HG03175 (cell line): ENCODE data around the gene CRYBG1.

Experiments
- ATAC-seq: cut with Tn5 transposase; IDR thresholded peaks from one replicate; pipeline ENCODE4 v1.9.1; 2021; ENCODE audit warnings: mild to moderate bottlenecking, moderate library complexity; ENCODE audit not compliant: unreplicated experiment

Gene CRYBG1

DNA sequence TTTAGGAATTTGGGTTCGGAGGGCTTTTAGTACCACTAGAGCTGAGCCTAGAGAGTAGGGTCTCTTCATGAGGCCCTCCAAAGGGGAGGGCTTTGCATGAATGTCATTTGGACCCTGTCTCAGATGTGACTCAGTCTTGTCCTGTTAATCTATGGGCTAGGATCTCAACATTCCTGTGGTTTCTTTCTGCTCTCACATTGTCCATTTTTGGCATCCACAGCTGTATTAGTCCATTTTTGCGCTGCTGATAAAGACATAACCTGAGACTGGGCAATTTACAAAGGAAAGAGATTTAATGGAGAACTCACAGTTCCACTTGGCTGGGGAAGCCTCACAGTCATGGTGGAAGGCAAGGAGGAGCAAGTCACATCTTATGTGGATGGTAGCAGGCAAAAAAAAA lies 61.0 kb downstream of the CRYBG1 start:
- ATAC-seq, result no peak

DNA sequence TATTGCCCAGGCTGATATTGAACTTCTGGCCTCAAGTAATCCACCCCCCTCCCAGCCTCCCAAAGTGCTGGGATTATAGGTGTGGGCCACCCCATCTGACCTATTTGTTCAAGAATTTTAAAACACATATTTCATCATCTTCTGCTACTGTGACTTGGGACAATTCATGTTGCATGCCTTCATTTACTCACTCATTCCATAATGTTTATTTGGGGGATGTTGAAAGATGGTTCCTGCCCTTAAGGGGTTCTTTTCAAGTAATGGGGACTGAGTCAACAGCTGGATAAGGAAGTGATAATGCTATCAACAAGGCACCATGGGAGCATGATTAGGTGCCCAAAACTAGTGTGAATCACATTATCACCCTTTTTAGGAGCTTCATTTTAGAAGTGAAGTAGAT lies 62.0 kb downstream of the CRYBG1 start:
- no peak for ATAC-seq

DNA sequence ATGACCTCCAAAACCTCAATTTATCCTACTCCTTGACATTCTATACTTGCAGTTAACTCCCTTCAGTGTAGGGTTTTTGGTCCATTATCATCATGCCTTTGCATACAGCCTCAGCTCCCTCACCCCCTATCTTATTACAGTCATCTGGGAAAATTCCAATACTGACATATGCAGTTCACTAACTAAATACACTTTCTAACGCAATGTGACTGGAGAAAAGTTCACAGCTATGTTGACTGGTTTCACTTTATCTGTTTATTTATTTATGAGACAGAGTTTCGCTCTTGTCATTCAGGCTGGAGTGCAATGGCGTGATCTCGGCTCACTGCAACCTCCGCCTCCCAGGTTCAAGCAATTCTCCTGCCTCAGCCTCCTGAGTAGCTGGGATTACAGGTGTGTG lies 64.9 kb downstream of the CRYBG1 start:
- no peak for ATAC-seq

DNA sequence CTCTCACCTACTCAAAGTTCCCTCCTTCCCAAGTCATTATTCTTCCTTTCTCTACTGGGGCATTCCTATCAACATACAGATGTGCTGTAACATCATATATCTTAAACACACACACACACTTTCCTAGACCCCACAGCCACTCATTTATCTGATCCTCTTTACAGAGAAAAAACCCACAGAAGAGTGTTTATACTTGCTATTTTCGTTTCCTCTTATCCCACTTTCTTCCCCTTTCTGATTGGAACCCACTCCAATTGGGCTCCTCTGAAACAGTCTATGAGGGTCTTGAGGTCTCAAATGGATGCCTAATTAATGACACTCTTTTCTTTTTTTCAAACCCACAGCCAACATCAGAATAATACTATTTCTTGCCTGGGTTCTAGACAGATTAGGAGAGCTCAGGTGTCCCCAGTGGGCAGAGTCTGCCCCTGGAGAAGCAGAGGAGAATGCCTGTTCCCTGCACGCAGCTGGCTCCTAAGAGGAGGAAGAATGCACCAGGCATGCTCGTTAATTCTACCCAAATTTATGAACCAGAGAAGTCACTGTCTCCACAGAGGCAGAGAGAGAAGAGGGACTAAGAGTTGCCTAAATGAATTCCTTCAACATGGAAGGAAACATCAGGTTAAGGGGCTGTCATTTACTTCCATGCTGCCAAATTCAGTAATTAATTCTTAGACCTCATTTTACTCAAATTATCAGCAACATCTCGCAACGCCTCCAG lies 65.9 kb downstream of the CRYBG1 start:
- ATAC-seq, result no peak

DNA sequence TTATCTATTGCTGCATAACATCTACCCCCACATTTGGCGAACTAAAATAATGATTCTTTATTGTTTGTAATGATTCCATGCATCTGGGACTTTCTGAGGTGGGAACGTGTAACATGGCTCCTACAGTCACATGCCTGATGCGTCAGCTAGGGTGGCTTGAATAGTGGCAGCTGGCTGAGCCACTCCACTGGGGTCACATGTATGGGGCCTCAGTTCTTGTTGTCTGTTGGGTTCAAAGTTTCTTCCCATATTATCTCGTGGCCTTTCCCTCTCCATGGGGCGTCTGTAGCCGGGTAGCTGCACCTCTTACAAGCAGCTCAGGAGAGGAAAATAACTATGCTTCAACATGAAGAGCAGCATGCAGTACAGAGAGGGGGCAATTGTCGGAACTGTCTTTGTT lies 69.9 kb downstream of the CRYBG1 start:
- no peak for ATAC-seq

DNA sequence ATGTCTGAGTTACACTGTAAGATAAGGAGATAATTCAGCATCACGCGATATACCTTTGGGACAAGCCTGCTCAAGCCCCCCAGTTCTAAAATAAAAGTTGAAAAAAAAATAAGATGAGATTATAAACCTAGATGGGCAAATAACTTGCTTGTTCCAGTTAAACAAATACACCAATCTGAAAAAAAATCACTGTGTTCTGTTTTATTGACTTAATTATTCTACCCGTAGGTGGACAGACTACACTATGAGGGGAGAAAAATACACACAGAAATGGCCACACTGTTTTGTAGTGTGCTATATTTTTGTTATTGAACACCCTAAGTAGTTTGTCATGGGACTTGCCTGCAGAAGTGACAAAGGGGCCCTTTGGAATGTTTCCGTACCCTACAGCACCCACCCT lies 70.9 kb downstream of the CRYBG1 start:
- no peak for ATAC-seq

DNA sequence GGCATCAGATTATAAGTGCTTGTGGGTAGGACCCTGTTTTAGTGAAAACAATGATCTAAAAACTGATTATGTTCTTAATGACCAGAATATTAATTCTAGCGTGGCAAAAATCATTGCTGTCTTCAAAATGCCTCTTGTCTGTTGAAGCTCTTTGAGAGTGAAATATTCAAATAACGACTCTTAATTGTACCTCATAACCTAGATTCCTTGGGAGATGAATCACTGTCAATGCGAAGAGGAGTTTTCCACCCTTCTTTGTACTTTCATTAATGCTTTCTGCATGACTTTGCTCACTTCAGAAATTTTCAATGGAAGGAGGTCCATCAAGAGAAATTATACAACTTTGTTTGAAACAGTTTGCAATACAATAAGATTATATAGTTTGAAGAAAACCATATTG lies 71.5 kb downstream of the CRYBG1 start:
- no peak for ATAC-seq

DNA sequence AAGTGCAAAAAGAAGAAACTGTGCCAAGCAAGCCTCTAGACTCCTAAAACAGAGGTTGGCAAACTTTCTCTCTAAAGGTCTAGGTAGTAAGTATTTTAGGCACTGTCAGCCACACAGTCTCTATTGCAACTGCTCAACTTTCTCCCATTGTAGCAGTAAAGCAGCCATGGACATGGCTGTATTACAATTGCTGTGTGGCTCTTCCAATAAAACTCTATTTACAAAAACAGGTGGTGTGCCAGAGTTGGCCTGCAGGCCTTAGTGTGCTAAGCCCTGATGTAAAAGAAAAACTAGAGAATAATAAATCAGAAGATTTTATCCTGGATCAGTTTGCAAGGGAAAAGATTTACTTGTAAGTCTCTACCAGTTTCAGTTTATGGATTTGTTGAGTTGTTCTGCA lies 74.0 kb downstream of the CRYBG1 start:
- no peak for ATAC-seq

DNA sequence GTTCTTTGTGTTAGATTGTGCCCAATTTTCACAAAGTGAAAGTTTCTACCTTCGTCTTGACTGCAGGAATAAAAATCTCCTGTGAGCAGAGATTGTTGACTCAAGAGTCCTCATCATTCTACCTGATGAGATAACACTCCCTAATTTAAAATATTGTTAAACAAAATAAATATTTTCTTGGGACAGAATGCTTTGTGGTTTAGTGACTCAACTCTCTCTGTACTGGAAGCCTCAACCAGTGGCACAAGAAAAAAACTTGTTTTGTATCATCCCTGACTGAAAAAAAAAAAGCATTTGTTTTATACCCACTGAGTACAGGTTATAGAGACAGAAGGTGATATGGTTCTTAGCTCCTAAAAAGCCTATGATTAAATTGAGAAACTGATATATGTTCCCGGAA lies 78.9 kb downstream of the CRYBG1 start:
- ATAC-seq, result no peak

DNA sequence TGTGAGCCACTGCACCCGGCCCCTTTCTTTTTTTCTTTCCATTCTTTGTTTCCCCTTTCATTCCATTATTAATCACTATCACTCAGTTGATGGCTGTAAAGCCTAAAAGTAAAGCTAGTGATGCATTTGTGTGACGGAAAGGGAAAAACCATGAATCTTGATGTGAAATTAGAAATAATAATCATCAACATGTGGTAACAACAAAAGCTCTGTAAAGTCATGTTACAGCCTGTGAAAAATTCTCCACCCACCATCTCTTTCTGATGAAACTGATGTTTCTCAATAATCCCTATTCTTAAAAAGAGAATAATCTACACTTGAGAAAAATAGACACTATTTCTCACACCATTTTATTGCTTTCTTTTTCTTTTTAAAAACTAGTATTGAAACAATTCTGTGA lies 80.0 kb downstream of the CRYBG1 start:
- no peak for ATAC-seq

DNA sequence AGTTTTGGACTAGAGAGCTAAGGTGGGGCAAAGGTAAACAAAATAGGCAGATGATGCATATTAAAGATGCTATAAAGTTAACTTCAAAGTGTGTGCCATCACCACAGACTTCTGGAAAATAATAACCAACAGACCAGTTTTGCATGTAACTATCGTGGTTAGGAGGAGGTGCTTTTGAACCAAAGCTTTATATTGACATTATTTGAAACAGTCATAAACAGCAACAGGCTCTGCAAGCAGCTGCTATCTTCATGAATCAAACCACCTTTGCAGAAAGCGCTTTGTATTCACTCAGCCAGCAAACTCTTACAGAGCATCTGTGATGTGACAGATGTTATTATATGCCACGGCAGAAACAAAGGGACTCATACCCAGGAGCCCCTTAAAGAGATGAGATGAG lies 81.9 kb downstream of the CRYBG1 start:
- no peak for ATAC-seq

DNA sequence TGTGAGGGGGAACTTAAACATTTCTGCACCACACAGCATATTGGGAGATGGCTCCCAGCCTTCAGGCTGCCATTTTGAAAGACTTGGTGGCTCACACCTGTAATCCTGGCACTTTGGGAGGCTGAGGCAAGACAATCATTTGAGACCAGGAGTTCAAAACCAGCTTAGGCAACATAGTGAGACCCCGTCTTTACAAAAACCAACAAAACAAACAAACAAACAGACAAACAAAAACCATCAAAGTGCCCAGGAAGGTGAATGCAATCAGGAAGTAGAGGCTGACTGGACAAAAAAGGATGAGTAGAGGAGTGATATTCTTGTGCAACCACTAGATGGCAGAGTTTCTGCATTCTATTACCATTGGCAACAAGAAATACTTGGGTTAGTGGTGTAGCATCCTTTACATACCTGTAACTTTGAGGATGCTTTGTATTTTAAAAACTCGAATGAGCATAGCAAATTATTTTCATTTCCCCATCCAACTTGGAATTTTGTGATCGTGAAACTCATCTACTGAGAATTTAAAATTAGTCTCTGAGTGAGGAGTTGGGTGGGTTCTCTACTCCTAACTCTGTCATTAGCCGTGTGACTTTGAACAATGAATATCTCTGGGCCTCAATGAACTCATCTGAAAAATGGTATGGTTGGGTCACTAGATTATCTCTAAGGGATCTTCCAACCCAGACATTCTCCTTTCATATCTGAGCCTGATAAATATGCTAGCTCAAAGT lies 84.4 kb downstream of the CRYBG1 start:
- peak; percentile 63 for ATAC-seq

DNA sequence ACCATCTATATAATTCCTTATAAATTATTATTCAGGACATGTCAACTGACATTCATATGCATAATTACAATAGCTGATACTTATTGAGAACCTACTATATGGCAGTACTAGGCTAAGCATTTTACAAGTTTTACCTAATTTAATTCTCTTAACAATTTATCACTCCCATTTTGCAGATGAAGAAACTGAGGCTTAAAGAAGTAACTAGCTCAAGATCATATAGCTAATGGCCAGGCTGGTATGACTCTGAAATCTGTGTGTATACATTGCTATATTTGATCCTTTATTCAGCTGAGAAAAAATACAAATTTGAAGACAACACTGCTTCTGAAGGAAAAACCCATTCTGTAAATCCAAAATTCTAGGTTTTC lies 85.0 kb downstream of the CRYBG1 start:
- no peak for ATAC-seq

DNA sequence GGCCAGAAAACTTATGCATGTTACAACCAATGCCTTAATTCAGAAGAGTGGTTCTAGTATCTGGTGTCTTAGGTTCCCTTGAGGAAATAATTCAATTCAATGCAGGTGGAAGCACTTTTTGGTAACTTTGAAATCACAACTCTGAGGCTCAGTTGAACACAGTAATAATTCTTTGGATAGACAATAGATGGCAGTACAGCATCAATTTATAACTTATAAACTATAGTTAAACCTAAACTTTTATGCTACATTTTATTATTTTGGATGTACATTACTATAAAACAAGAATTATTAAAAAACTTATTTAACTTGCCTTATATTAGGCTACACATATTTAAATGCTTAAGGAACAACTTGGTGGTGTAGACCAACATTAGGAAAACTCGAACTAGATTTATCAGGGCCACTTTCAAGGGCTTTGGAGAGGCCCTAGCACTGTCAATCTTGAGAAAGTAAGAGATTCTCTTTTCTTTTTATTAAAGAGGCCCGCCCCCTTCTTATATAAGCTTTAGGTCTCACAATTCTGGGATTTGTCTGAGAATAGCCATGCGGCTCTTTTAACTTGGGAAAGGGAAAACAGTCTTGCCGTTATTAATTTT lies 85.9 kb downstream of the CRYBG1 start:
- ATAC-seq, result no peak

DNA sequence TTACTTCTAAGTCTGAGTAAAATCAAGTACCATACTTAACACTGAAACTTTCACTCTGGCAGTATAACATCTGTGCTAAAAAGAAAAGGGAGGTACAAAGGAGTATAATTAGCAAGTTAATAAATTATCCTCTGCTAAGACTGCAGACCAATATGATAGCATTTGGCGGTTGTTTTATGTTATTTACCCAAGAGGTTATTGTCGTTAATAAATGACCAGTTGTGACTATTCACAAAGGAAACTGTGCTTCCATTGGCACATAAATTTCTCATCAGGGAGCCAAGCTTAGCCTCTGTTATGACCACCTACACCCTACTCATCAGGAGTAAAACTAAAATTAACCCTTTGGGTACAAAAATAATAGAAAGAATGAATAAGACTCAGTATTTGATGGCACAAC lies 86.5 kb downstream of the CRYBG1 start:
- no peak for ATAC-seq

DNA sequence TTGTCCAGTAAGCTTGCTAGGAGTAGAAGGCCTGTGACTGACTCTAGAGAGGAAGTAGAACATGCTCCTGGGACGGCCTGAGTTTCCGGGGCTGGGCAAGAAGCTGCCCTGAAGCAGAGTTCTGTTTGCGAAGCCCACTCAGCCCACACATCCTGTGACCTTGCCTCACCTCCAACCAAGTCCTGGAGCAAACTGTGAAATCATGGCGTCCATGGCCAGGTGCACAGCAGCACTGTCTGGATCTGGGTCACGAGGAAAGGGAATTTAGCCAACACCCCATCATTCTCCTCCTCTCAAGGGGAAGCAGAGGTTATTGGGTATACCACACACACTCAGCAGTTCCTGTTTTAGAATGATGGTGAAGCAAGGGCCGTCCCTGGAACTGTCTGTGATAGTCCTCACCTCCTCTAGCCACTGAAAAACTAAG lies 87.5 kb downstream of the CRYBG1 start:
- peak; percentile 44 for ATAC-seq

DNA sequence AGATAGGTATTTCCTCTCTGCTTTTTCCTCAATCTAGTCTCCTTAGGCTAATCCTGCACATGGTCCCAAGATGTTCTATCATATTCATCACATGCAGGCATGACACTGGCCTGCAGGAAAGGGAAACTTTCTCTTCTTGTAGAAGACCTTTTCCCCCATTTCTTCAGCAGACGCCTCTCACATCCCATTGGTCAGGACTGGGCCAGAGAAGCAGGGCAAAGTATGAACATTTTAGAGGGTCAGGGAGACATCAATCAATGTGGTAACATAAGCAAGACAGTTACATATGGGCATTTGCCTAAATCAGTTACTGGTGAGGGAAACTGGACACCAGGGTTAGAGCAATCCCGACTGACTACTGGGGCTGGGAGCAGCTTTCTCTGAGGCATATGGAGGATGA lies 90.1 kb downstream of the CRYBG1 start:
- no peak for ATAC-seq

DNA sequence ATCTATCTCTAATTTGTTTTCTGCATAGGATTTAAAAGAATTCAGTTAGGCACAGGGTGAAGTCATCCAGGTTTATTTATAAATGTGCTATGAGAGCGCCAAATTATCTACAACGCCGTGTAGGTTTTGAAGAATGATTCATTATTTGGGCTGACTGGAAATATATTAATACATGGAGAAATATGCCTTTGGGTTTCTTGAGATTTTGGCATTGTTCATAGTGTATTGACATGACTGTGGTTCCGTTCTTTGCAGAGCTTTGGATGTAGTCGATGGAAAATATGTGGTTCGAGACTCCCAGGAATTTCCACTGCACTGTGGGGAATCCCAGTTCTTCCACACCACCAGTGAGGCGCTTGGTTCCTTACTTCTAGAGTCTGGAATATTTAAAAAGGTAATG lies 90.9 kb downstream of the CRYBG1 start:
- ATAC-seq, result no peak

DNA sequence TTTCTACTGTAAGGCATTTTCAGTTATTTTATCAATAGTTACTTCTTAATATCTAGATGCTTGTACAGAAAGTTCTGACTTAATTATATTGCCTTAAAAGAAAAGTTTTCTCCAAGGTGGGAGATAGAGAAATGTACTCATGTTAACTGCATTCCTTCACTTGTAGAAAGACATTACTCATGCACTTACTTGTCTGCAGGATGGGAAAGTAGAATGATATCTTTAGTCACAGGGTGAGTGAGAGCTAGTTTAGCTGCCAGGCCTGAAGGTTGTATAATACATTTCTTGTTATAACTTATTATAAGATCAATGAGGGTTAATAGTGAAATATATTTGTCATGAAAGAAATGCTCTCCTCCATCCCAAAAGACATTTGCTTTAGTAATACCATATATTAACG lies 92.1 kb downstream of the CRYBG1 start:
- no peak for ATAC-seq

DNA sequence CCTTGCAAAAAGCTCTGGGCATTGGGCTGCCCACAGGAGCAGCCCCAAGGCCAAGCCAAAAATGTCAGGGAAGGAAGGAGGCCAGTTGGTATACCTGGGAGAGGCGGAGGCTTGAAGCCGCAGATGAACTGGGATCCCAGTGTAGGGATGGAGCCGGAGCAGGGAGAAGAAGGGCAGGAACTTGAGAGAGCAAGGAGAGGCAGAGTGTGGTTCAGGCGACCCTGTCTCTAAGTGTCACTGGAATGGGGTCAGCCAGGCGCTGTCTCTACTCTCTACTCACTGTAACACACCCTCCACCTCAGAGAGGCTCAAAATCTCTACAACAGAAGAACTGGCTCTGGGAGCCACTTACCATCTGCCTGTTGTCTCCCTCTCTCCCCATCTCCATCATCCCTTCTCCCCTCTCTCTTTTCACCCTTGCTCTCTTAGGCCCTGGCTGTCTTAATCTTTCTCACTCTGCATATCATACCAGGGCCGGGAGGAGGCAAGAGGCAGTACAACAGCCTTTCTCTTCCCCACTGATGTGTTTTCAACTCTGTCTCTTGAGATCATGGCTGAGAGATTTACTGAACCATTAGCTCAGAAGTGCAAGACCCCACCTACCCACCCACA lies 93.3 kb downstream of the CRYBG1 start:
- ATAC-seq, result no peak

DNA sequence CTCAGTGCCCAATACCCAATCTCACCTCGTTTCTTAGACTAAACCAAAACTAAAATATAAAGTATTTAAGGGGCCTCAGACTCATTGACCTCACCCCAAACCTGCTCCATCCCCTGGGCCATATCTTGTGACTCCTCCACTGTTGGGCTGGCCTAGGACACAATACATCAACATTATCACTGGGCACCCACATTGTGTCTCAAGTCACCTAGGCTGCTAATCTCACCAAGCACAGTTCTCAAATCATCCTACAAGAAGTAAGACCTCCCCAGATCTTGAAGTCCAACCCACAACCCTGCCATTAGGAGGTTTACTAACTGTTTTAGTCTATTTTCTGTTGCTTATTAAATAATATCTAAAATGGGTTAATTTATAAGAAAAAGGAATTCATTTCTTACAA lies 96.2 kb downstream of the CRYBG1 start:
- no peak for ATAC-seq
